GM23248 (cell line): Measurements from ENCODE around the gene CASP9.

Experiments
- EZH2 ChIP-seq: fragments of 200-600 bp; sonication (generic); IDR thresholded peaks from 2 replicates; pipeline ENCODE4 v1.6.1; 2018; ENCODE audit warnings: antibody characterized with exemption, mild to moderate bottlenecking; ENCODE audit not compliant: insufficient read depth, poor library complexity, severe bottlenecking
- EZH2phosphoT487 ChIP-seq: fragments of 200-600 bp; sonication (generic); IDR thresholded peaks from 2 replicates; pipeline ENCODE4 v1.6.1; 2018; ENCODE audit warnings: antibody characterized with exemption, moderate library complexity, mild to moderate bottlenecking, low read depth; ENCODE audit not compliant: insufficient read depth

- TF ChIP-seq EZH2phosphoT487 (no peak), EZH2 (no peak)
Observed at GRCh38 chr1:15543251-15543588, 19.2 kb upstream of the CASP9 start.
